OCI-LY3 (cell line): ENCODE results near the gene ACP6.

ENCODE experiments used
- H2AFZ ChIP-seq: fragments of 200-600, 300-600 bp; shearing (Covaris generic); 2 replicates; pipeline ENCODE4 v1.6.0; 2014; ENCODE audit warnings: antibody characterized with exemption, low read depth, low read length
- H3K27ac ChIP-seq: fragments of 200-600, 300-600 bp; sonication (generic); 2 replicates; pipeline ENCODE4 v1.5.1; 2014; ENCODE audit warnings: mild to moderate bottlenecking, low read length, moderate library complexity, mixed read lengths
- H3K27me3 ChIP-seq: fragments of 200-600, 300-600 bp; sonication (generic); 2 replicates; pipeline ENCODE4 v1.6.1; 2014; ENCODE audit warnings: low read depth, low read length, mixed read lengths
- H3K36me3 ChIP-seq: fragments of 200-600, 300-600 bp; sonication (generic); replicated peaks from 2 replicates; pipeline ENCODE3; 2014; ENCODE audit warnings: low read depth, low read length, mixed read lengths
- H3K4me1 ChIP-seq: fragments of 300-600, 200-600 bp; sonication (generic); 2 replicates; pipeline ENCODE4 v1.6.1; 2014; ENCODE audit warnings: low read length, mixed read lengths
- H3K4me2 ChIP-seq: fragments of 200-600, 300-600 bp; sonication (generic); 2 replicates; pipeline ENCODE4 v1.6.1; 2014; ENCODE audit warnings: low read length, mixed read lengths
- H3K4me3 ChIP-seq: fragments of 300-600, 200-600 bp; sonication (generic); 2 replicates; pipeline ENCODE4 v1.5.1; 2014; ENCODE audit warnings: antibody characterized with exemption, mild to moderate bottlenecking, low read length, moderate library complexity
- H3K79me2 ChIP-seq: fragments of 300-600, 200-600 bp; shearing (Covaris generic); 2 replicates; pipeline ENCODE4 v1.6.1; 2014; ENCODE audit warnings: mild to moderate bottlenecking, low read length, mixed read lengths
- H3K9ac ChIP-seq: fragments of 300-600, 200-600 bp; shearing (Covaris generic); 2 replicates; pipeline ENCODE4 v1.6.0; 2014; ENCODE audit warnings: mild to moderate bottlenecking, low read length, moderate library complexity
- H3K9me3 ChIP-seq: fragments of 200-600, 300-600 bp; shearing (Covaris generic); 2 replicates; pipeline ENCODE4 v1.6.1; 2014; ENCODE audit warnings: low read length, mixed read lengths; ENCODE audit not compliant: insufficient read depth
- H4K20me1 ChIP-seq: fragments of 200-600, 300-600 bp; sonication (generic); 2 replicates; pipeline ENCODE4 v1.6.1; 2016; ENCODE audit warnings: low read length, mixed read lengths; ENCODE audit not compliant: insufficient read depth
- CTCF ChIP-seq: fragments of 200-600, 300-600 bp; sonication (generic); IDR thresholded peaks from 2 replicates; pipeline ENCODE4 v1.5.1; 2014; ENCODE audit warnings: antibody characterized with exemption, low read length, low read depth
- EZH2phosphoT487 ChIP-seq: fragments of 200-600 bp; shearing (Covaris generic); IDR thresholded peaks from 2 replicates; pipeline ENCODE4 v1.6.1; 2018; ENCODE audit warnings: antibody characterized with exemption, mixed run types, low read depth

Gene ACP6

GRCh38 chr1:147628441-147628840 lies 41.9 kb downstream of the ACP6 start:
- no peaks in the 10 kb centered on the region for H3K9me3 ChIP-seq
- H3K36me3 ChIP-seq: peaks cover 6% of the 10 kb centered on the region
- H3K27me3 ChIP-seq: no peaks in the 10 kb centered on the region
- no peak overlapping the region for H3K9ac ChIP-seq
- no peaks in the 10 kb centered on the region for H3K79me2 ChIP-seq
- no peak overlapping the region for H2AFZ ChIP-seq
- H3K27ac ChIP-seq: no peak overlapping the region
- no peak for TF ChIP-seq EZH2phosphoT487
- H3K4me3 ChIP-seq: no peak overlapping the region
- peaks cover 16% of the 10 kb centered on the region for H3K4me1 ChIP-seq
- peak overlapping the region; percentile 11; the same call in 1 of the 2 replicates for H3K4me2 ChIP-seq
- H4K20me1 ChIP-seq: no peaks in the 10 kb centered on the region

- Histone ChIP-seq H3K79me2 (no peaks in the 10 kb centered on the region), H4K20me1 (no peaks in the 10 kb centered on the region), H3K9me3 (no peaks in the 10 kb centered on the region), H2AFZ (no peak overlapping the region), H3K4me2 (no peak overlapping the region), H3K4me1 (peaks cover 16% of the 10 kb centered on the region), H3K27me3 (no peaks in the 10 kb centered on the region), H3K4me3 (no peak overlapping the region), H3K9ac (no peak overlapping the region), H3K36me3 (peaks cover 6% of the 10 kb centered on the region), H3K27ac (no peak overlapping the region)
- peak; percentile 89 for TF ChIP-seq CTCF
- no peak for TF ChIP-seq EZH2phosphoT487
Measured at GRCh38 chr1:147627435-147628110, 42.8 kb downstream of the ACP6 start.

- Histone ChIP-seq H3K27me3 (no peaks in the 10 kb centered on the region), H4K20me1 (no peaks in the 10 kb centered on the region), H3K27ac (no peak overlapping the region), H3K4me1 (peaks cover 16% of the 10 kb centered on the region), H3K9me3 (no peaks in the 10 kb centered on the region), H2AFZ (no peak overlapping the region), H3K9ac (no peak overlapping the region), H3K4me2 (no peak overlapping the region), H3K79me2 (no peaks in the 10 kb centered on the region), H3K36me3 (peaks cover 6% of the 10 kb centered on the region), H3K4me3 (no peak overlapping the region)
- no peak for TF ChIP-seq EZH2phosphoT487
- no peak for TF ChIP-seq CTCF
Measured at GRCh38 chr1:147626739-147627138, 43.6 kb downstream of the ACP6 start.

- Histone ChIP-seq H3K27ac (no peak overlapping the region), H3K4me1 (peaks cover 16% of the 10 kb centered on the region), H3K9ac (no peak overlapping the region), H3K4me2 (no peak overlapping the region), H3K36me3 (peaks cover 6% of the 10 kb centered on the region), H3K9me3 (no peaks in the 10 kb centered on the region), H3K79me2 (no peaks in the 10 kb centered on the region), H2AFZ (no peak overlapping the region), H4K20me1 (no peaks in the 10 kb centered on the region), H3K4me3 (no peak overlapping the region), H3K27me3 (no peaks in the 10 kb centered on the region)
- TF ChIP-seq CTCF (no peak), EZH2phosphoT487 (no peak)
Measured at GRCh38 chr1:147626291-147626690, 44.0 kb downstream of the ACP6 start.
